NCI-H2227 (cell line): ENCODE results near the gene KLRF2.

ENCODE experiments used
- DNase-seq: peaks from one replicate; lab custom pipeline; 2025; ENCODE audit not compliant: unreplicated experiment; lab: John Stamatoyannopoulos, UW

Gene KLRF2

DNA sequence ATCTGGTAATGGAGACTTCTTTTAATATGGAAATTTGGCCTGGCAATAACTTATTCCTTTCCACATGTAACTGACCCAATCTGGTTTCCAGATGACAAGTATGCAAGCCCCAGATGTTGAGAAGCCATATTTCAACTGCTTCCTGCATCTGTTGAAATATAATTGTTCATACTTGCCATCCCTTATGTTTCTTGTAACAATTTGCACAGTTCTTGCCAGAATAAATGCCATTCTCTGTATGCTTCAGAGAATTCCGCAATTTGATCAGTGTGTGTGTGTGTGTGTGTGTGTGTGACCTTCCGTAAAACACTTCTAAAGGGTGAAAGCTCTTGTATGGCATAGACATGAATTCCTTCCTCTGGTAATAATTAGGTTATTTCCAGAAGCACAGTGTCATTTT is 52.7 kb downstream of the KLRF2 start:
- DNase-seq = no peak

GRCh38 chr12:9935026-9935425 is 53.7 kb downstream of the KLRF2 start:
- DNase-seq = no peak

GRCh38 chr12:9936591-9936990 is 55.3 kb downstream of the KLRF2 start:
- no peak for DNase-seq

- DNase-seq = no peak
These were observed 59.1 kb downstream of the KLRF2 start for GRCh38 chr12:9940375-9940774.

- no peak for DNase-seq
These were observed 60.5 kb downstream of the KLRF2 start for GRCh38 chr12:9941838-9942237.

DNA sequence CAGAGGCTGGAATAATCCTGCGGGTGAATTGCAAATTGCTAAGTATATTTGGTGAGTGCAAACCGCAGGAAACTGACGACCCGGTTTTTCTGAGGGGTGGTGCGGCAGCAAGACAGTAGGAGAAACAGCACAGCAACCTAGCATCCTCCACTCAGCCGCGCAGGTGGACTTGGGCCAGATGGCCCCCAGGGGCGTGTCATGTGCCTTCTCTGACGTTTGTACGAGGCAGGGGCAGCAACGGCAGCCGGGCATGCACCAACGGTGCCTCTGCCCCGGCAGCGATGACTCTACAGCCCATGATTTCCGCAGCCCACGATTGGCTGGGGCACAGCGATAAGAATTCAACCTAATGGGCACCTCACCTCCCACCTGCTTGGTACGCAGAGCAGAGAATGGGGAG is 62.0 kb downstream of the KLRF2 start:
- DNase-seq = no peak

GRCh38 chr12:9944391-9944790 is 63.1 kb downstream of the KLRF2 start:
- DNase-seq = no peak
